ENCODE measurements around the gene PODNL1. TPM values are rescaled to one million over a fixed set of nuclear protein-coding genes. Genes with fewer than 3 reads are reported as not detected.
A peak's percentile ranks its signal among the peaks of the same experiment; 100 is the strongest.

PODNL1 gene
- total and polyA plus RNA-seq, 10 of the 15 experiments (the other 5 are each of a cell fraction or from before 2014, with no cell fraction given), result 0.04 to 0.44 TPM; not detected in 8

DNA sequence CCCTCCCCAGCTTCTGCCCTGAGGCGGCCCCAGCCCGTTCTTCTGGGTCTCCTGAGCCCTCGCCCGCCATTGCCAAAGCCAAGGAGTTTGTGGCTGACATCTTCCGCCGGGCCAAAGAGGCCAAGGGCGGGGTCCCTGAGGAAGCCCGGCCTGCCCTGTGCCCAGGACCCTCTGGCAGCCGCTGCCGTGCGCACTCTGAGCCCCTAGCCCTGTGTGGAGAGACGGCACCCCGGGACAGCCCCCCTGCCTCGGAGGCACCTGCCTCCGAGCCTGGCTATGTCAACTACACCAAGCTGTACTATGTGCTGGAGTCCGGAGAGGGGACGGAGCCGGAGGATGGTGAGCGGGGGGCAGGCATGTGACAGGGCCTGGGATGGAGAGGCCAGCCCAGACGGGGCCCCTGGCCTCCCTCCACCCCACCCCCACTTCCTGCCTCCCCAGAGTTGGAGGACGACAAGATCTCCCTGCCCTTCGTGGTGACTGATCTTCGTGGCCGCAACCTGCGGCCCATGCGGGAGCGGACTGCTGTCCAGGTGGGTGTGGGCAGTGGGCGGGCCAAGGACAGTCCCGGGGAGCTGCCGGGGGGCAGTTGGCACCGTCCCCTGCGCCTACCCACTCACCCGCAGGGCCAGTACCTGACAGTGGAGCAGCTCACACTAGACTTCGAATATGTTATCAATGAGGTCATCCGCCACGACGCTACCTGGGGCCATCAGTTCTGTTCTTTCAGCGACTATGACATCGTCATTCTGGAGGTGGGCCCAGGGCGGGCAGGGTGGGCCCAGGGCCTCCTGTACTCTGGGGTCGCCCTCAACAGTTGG lies 21.1 kb upstream of the PODNL1 start:
- RAD21 ChIA-PET (ENCODE audit: unreplicated experiment), result no interaction called here
- no peak for FAIRE-seq
- no TSS peak for BruUV-seq (replicated peaks)

DNA sequence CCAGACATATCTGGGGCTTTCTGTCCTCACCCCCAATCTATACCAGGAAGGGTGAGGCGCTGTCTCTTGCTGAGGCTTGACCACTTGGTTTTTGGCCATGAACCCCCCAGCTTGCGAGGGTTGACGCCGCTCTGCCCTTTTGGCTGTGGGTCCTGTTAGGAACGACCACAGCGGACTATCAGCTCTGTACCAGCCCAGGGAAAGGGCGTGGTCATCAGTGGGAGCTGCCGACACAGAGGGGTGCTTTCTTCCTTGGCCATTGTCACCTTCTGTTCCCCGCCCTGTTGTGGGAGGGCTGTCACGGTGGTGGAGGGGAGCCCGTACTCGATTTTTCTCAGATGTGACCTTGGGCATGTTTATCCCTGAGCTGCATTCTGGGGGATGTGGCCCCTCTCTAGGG lies 19.8 kb upstream of the PODNL1 start:
- RAD21 ChIA-PET (ENCODE audit: unreplicated experiment), result no interaction called here
- DNase-seq (ENCODE audit: low read depth, low spot score) (no peak), ATAC-seq (no peak), FAIRE-seq (no peak)
- in situ Hi-C loops (cut with MboI), result no loop called here
- CTCF ChIA-PET, result interaction anchor here (1.2 kb wide), 1 partner anchor 90 kb away, joined by 3 read pairs; no protein-coding TSS in a partner anchor
- Histone ChIP-seq H3K4me2 (ENCODE audit: control insufficient read depth, insufficient read depth) (no peak overlapping the region), H4K20me1 (ENCODE audit: control insufficient read depth, insufficient read depth) (no peaks in the 10 kb centered on the region), H3K27me3 (replicated peaks in 1 of 2; ENCODE audit: control insufficient read depth in 2 of 2, insufficient read depth in 2 of 2, low read length in 1 of 2) (no peaks in the 10 kb centered on the region), H3K9me3 (replicated peaks; ENCODE audit: control insufficient read depth, insufficient read depth, low read length) (no peaks in the 10 kb centered on the region), H2AFZ (ENCODE audit: control insufficient read depth, low read depth, low read length) (no peak overlapping the region), H3K27ac (ENCODE audit: control insufficient read depth, insufficient read depth) (no peak overlapping the region), H3K36me3 (ENCODE audit: control insufficient read depth in 2 of 2, insufficient read depth in 2 of 2, low read length in 1 of 2) (peaks cover 0 to 27% of the 10 kb centered on the region in 2 experiments; a peak in 3 of 4 replicates), H3K9ac (ENCODE audit: control insufficient read depth, insufficient read depth, low read length) (no peak overlapping the region), H3K79me2 (ENCODE audit: control insufficient read depth, insufficient read depth, low read length) (peaks cover 11% of the 10 kb centered on the region), H3K4me1 (ENCODE audit: control insufficient read depth, insufficient read depth, low read length) (peaks cover 9% of the 10 kb centered on the region), H3K4me3 (no peak overlapping the region)
- POLR2A ChIA-PET, result no interaction called here
- SMC1A ChIA-PET (ENCODE audit: uncharacterized antibody, unreplicated experiment), result interaction anchor here (0.6 kb wide), 1 partner anchor 508 kb away, joined by 3 read pairs; no protein-coding TSS in a partner anchor
- 89% methylated on average over 12 of the region's 12 CpGs for WGBS (ENCODE audit: insufficient coverage, insufficient replicate concordance, low lambda C conversion rate, missing lambda C conversion rate)
- no TSS peak for BruUV-seq (replicated peaks)
- intact Hi-C loops (cut with micrococcal nuclease; ENCODE audit: unreplicated experiment), result no loop called here
- TF ChIP-seq MEF2B (IDR thresholded peaks at IDR 0.05; ENCODE audit: partially characterized antibody, poor library complexity, severe bottlenecking) (no peak), RUNX3 (IDR thresholded peaks at IDR 0.05; ENCODE audit: low read length) (no peak), SPI1 (IDR thresholded peaks at IDR 0.05; ENCODE audit: borderline replicate concordance, insufficient read depth, low read depth, low read length) (no peak), RAD21 (IDR thresholded peaks at IDR 0.05; ENCODE audit: insufficient read depth, low read depth, low read length) (no peak), IRF4 (IDR thresholded peaks at IDR 0.05; ENCODE audit: low read depth, low read length) (no peak), SIX5 (IDR thresholded peaks at IDR 0.05; ENCODE audit: low read depth, low read length, severe bottlenecking) (no peak), CEBPB (IDR thresholded peaks at IDR 0.05; ENCODE audit: borderline replicate concordance in 1 of 2, low read depth in 2 of 2, low read length in 2 of 2) (no peak), CREM (IDR thresholded peaks at IDR 0.05; ENCODE audit: low read depth) (no peak), NFYB (IDR thresholded peaks at IDR 0.05; ENCODE audit: insufficient read depth, low read depth, low read length) (no peak), IKZF1 (conservative IDR thresholded peaks at IDR 0.05) (no peak), CBFB (IDR thresholded peaks at IDR 0.05; ENCODE audit: low read depth) (no peak), HCFC1 (IDR thresholded peaks at IDR 0.05; ENCODE audit: low read length) (no peak), RBBP5 (conservative IDR thresholded peaks at IDR 0.05) (no peak)
- TF ChIP-seq, protein P1, sequence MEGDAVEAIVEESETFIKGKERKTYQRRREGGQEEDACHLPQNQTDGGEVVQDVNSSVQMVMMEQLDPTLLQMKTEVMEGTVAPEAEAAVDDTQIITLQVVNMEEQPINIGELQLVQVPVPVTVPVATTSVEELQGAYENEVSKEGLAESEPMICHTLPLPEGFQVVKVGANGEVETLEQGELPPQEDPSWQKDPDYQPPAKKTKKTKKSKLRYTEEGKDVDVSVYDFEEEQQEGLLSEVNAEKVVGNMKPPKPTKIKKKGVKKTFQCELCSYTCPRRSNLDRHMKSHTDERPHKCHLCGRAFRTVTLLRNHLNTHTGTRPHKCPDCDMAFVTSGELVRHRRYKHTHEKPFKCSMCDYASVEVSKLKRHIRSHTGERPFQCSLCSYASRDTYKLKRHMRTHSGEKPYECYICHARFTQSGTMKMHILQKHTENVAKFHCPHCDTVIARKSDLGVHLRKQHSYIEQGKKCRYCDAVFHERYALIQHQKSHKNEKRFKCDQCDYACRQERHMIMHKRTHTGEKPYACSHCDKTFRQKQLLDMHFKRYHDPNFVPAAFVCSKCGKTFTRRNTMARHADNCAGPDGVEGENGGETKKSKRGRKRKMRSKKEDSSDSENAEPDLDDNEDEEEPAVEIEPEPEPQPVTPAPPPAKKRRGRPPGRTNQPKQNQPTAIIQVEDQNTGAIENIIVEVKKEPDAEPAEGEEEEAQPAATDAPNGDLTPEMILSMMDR (IDR thresholded peaks at IDR 0.05 in 2 of 3, conservative IDR thresholded peaks at IDR 0.05 in 1 of 3; ENCODE audit: control insufficient read depth in 2 of 3, extremely low read depth in 1 of 3, insufficient read depth in 1 of 3, low read depth in 3 of 3, low read length in 3 of 3), result no peak

More for the DNA sequence above, 21.1 kb upstream of the PODNL1 start:
- H2AFZ ChIP-seq (ENCODE audit: control insufficient read depth, low read depth, low read length), result no peak overlapping the region
- no peak for DNase-seq (ENCODE audit: low read depth, low spot score)
- H4K20me1 ChIP-seq (ENCODE audit: control insufficient read depth, insufficient read depth), result no peaks in the 10 kb centered on the region
- TF ChIP-seq RFX5 (IDR thresholded peaks at IDR 0.05; ENCODE audit: low read depth, low read length) (no peak), KDM1A (IDR thresholded peaks at IDR 0.05; ENCODE audit: borderline replicate concordance) (no peak), JUNB (IDR thresholded peaks at IDR 0.05) (no peak), GABPA (IDR thresholded peaks at IDR 0.05; ENCODE audit: low read depth) (no peak), ZNF207 (IDR thresholded peaks at IDR 0.05; ENCODE audit: borderline replicate concordance) (no peak), POLR2AphosphoS5 (IDR thresholded peaks at IDR 0.05; ENCODE audit: low read length) (0 out of 2 replicates have a peak, but pooled peaks have one; percentile 4)
- H3K36me3 ChIP-seq (ENCODE audit: control insufficient read depth in 2 of 2, insufficient read depth in 2 of 2, low read length in 1 of 2), result peaks cover 0 to 27% of the 10 kb centered on the region in 2 experiments; a peak in 3 of 4 replicates
- ChIA-PET SMC1A (ENCODE audit: uncharacterized antibody, unreplicated experiment) (no interaction called here), POLR2A (no interaction called here), CTCF (interaction anchor here (1.2 to 1.4 kb wide), 2 partner anchors 83 to 89 kb away, joined by 3 to 7 read pairs; no protein-coding TSS in a partner anchor)
- H3K4me1 ChIP-seq (ENCODE audit: control insufficient read depth, insufficient read depth, low read length), result no peaks in the 10 kb centered on the region
- H3K9ac ChIP-seq (ENCODE audit: control insufficient read depth, insufficient read depth, low read length), result no peak overlapping the region
- no peaks in the 10 kb centered on the region; the same call in 1 of the 2 replicates for H3K79me2 ChIP-seq (ENCODE audit: control insufficient read depth, insufficient read depth, low read length)
- in situ Hi-C loops (cut with MboI) (no loop called here), intact Hi-C loops (cut with micrococcal nuclease; ENCODE audit: unreplicated experiment) (no loop called here)
- H3K4me3 ChIP-seq, result no peak overlapping the region
- H3K27me3 ChIP-seq (replicated peaks in 1 of 2; ENCODE audit: control insufficient read depth in 2 of 2, insufficient read depth in 2 of 2, low read length in 1 of 2), result no peaks in the 10 kb centered on the region
- no peak for ATAC-seq
- H3K9me3 ChIP-seq (replicated peaks; ENCODE audit: control insufficient read depth, insufficient read depth, low read length), result no peaks in the 10 kb centered on the region
- no peak overlapping the region for H3K27ac ChIP-seq (ENCODE audit: control insufficient read depth, insufficient read depth)
- H3K4me2 ChIP-seq (ENCODE audit: control insufficient read depth, insufficient read depth), result no peak overlapping the region
- 96% methylated on average over 31 of the region's 41 CpGs for WGBS (ENCODE audit: insufficient coverage, insufficient replicate concordance, low lambda C conversion rate, missing lambda C conversion rate)
